Upper lobe of left lung (tissue), 4 donors: ENCODE results near the gene ADCYAP1R1.

Source experiments
- EP300 ChIP-seq, 4 donors: sonication (generic); formaldehyde crosslinking; IDR thresholded peaks; one replicate each; pipeline ENCODE4 v1.5.1; 2017; ENCODE audit warnings: antibody characterized with exemption in 4 of 4, control low read depth in 2 of 4
- POLR2A ChIP-seq, 4 donors: fragments of 450-650 bp; IDR thresholded peaks; one replicate each; pipeline ENCODE4 v1.5.1; 2016 to 2017; ENCODE audit warnings: antibody characterized with exemption in 4 of 4, mild to moderate bottlenecking in 2 of 4
- TF ChIP-seq, protein P1 (sequence below), 6 experiments: fragments of 450-650 bp in 4 of 6; fragments of 200-600 bp in 2 of 6; sonication (generic) in 2 of 6; IDR thresholded peaks; one replicate each; pipeline ENCODE4 v1.5.1; 2016 to 2019; ENCODE audit warnings: antibody characterized with exemption in 6 of 6

DNA sequence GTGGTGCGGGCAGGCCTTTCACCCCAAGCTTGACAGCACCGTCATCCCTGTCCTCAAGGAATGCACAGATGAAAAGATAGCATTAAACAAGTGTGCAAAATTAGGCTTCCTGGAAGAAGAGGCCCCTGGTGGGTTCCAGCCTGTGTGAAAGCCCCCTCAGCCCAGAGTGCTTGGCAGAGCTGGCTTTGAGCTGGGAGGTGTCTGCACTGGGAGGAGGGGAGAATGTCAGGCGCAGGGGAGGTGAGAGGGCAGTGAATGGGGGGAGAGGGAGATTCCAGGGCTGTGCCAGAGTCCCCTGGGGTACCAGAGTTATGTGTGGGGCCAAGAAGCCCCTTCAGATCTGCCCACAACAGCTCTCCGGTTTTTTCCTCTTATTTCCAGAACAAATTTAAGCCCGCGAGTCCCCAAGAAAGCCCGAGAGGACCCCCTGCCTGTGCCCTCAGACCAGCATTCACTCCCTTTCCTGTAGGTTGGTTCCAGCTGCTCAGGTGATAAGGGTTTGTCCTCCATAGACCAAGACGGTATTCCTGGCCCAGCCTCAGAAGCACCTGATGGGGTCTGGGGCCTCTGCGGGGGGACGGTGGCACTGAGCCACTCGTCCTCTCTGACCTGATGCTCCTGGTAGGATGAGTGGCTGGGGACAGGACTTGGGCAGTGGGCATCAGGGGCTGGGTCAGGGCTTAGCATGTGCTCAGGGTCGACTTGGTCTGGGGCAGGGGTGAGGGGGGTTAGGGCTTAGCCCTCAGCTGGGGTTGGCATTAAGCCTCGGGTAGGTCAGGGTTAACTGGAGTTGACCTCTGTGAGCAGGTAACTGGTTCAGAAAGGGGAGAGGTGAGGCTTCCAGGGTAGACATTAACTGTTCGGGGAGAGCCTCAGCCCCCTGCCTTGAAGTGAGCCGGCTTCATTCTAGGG, 43.4 kb downstream of the ADCYAP1R1 start:
- TF ChIP-seq POLR2A (IDR thresholded peaks at IDR 0.05) (no peak), EP300 (IDR thresholded peaks at IDR 0.05) (no peak)
- TF ChIP-seq, protein P1, sequence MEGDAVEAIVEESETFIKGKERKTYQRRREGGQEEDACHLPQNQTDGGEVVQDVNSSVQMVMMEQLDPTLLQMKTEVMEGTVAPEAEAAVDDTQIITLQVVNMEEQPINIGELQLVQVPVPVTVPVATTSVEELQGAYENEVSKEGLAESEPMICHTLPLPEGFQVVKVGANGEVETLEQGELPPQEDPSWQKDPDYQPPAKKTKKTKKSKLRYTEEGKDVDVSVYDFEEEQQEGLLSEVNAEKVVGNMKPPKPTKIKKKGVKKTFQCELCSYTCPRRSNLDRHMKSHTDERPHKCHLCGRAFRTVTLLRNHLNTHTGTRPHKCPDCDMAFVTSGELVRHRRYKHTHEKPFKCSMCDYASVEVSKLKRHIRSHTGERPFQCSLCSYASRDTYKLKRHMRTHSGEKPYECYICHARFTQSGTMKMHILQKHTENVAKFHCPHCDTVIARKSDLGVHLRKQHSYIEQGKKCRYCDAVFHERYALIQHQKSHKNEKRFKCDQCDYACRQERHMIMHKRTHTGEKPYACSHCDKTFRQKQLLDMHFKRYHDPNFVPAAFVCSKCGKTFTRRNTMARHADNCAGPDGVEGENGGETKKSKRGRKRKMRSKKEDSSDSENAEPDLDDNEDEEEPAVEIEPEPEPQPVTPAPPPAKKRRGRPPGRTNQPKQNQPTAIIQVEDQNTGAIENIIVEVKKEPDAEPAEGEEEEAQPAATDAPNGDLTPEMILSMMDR (IDR thresholded peaks at IDR 0.05) = no peak
